ENCODE results near the gene ELMOD1.
A peak's percentile ranks its signal among the peaks of the same experiment; 100 is the strongest.

Gene ELMOD1

GRCh38 chr11:107583629-107584195, 7.2 kb upstream of the ELMOD1 start:
- no peak overlapping the region for H3K4me3 ChIP-seq (ENCODE audit: low read depth, low read length)

- no peak overlapping the region for H3K4me3 ChIP-seq (ENCODE audit: low read depth, low read length)
These were observed 3.5 kb upstream of the ELMOD1 start for GRCh38 chr11:107587306-107587979.

GRCh38 chr11:107591378-107592230, 657 bp downstream of the ELMOD1 start:
- peak overlapping the region; percentile 75 for H3K4me3 ChIP-seq (ENCODE audit: low read depth, low read length)

GRCh38 chr11:107592231-107592590, 1.3 kb downstream of the ELMOD1 start:
- H3K4me3 ChIP-seq (ENCODE audit: low read depth, low read length): no peak overlapping the region

- no peak overlapping the region for H3K4me3 ChIP-seq (ENCODE audit: low read depth, low read length)
These were observed 1.9 kb downstream of the ELMOD1 start for GRCh38 chr11:107592813-107593212.

- H3K4me3 ChIP-seq (ENCODE audit: low read depth, low read length): no peak overlapping the region
These were observed 3.0 kb downstream of the ELMOD1 start for GRCh38 chr11:107593951-107594350.

GRCh38 chr11:107594736-107595135, 3.8 kb downstream of the ELMOD1 start:
- H3K4me3 ChIP-seq (ENCODE audit: low read depth, low read length): no peak overlapping the region

- no peak overlapping the region for H3K4me3 ChIP-seq (ENCODE audit: low read depth, low read length)
These were observed 7.5 kb downstream of the ELMOD1 start for GRCh38 chr11:107598225-107599139.

GRCh38 chr11:107605061-107606006, 14.4 kb downstream of the ELMOD1 start:
- no peak overlapping the region for H3K4me3 ChIP-seq (ENCODE audit: low read depth, low read length)

GRCh38 chr11:107606141-107606540, 15.2 kb downstream of the ELMOD1 start:
- no peak overlapping the region for H3K4me3 ChIP-seq (ENCODE audit: low read depth, low read length)

GRCh38 chr11:107608809-107609208, 17.9 kb downstream of the ELMOD1 start:
- no peak overlapping the region for H3K4me3 ChIP-seq (ENCODE audit: low read depth, low read length)

GRCh38 chr11:107609400-107610218, 18.7 kb downstream of the ELMOD1 start:
- no peak overlapping the region for H3K4me3 ChIP-seq (ENCODE audit: low read depth, low read length)

GRCh38 chr11:107612445-107612844, 21.5 kb downstream of the ELMOD1 start:
- no peak overlapping the region for H3K4me3 ChIP-seq (ENCODE audit: low read depth, low read length)

GRCh38 chr11:107619926-107620325, 29.0 kb downstream of the ELMOD1 start:
- no peak overlapping the region for H3K4me3 ChIP-seq (ENCODE audit: low read depth, low read length)

GRCh38 chr11:107621081-107621480, 30.1 kb downstream of the ELMOD1 start:
- H3K4me3 ChIP-seq (ENCODE audit: low read depth, low read length): no peak overlapping the region

- H3K4me3 ChIP-seq (ENCODE audit: low read depth, low read length): no peak overlapping the region
These were observed 32.2 kb downstream of the ELMOD1 start for GRCh38 chr11:107623183-107623582.

GRCh38 chr11:107624983-107625684, 34.2 kb downstream of the ELMOD1 start:
- H3K4me3 ChIP-seq (ENCODE audit: low read depth, low read length): no peak overlapping the region

GRCh38 chr11:107625685-107625989, 34.7 kb downstream of the ELMOD1 start:
- H3K4me3 ChIP-seq (ENCODE audit: low read depth, low read length): no peak overlapping the region

GRCh38 chr11:107631043-107631442, 40.1 kb downstream of the ELMOD1 start:
- H3K4me3 ChIP-seq (ENCODE audit: low read depth, low read length): no peak overlapping the region
